Measurements from ENCODE around the gene RBM38.
"Not testable (repeated sequence)": the region's sequence is repeated elsewhere in the genome, so short reads cannot be mapped to it uniquely, and the experiment has no call there.

RBM38 gene

DNA sequence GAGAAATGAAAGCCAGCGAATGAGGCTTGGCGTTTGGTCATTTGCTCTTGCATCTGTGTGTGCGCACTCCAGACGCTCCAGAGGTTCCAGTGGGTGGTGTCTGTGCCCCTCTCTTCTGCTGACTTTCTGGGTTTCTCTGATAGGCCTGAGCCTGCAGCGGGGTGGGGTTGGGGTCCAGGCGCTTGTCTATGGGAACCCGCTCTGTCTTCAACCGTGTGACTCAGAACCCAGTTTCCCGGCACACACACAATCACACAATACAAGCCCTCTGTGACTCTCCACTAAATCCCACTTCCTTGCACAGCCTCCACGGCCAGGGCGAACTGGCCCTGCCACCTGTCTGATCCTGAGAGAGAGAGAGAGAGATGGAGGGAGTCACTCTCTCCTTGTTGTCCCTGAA, 24.6 kb downstream of the RBM38 start:
- TF ChIP-seq, protein P1, sequence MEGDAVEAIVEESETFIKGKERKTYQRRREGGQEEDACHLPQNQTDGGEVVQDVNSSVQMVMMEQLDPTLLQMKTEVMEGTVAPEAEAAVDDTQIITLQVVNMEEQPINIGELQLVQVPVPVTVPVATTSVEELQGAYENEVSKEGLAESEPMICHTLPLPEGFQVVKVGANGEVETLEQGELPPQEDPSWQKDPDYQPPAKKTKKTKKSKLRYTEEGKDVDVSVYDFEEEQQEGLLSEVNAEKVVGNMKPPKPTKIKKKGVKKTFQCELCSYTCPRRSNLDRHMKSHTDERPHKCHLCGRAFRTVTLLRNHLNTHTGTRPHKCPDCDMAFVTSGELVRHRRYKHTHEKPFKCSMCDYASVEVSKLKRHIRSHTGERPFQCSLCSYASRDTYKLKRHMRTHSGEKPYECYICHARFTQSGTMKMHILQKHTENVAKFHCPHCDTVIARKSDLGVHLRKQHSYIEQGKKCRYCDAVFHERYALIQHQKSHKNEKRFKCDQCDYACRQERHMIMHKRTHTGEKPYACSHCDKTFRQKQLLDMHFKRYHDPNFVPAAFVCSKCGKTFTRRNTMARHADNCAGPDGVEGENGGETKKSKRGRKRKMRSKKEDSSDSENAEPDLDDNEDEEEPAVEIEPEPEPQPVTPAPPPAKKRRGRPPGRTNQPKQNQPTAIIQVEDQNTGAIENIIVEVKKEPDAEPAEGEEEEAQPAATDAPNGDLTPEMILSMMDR (IDR thresholded peaks at IDR 0.05; ENCODE audit: low read depth, low read length), result no peak
- H3K36me3 ChIP-seq, result no peaks in the 10 kb centered on the region
- H3K9me3 ChIP-seq (ENCODE audit: severe bottlenecking), result no peaks in the 10 kb centered on the region
- H3K4me3 ChIP-seq (ENCODE audit: low read depth, low read length), result no peak overlapping the region
- no peak for DNase-seq
- H3K27me3 ChIP-seq (ENCODE audit: insufficient read depth, low read depth, severe bottlenecking), result no peaks in the 10 kb centered on the region
- no peak overlapping the region for H3K27ac ChIP-seq

DNA sequence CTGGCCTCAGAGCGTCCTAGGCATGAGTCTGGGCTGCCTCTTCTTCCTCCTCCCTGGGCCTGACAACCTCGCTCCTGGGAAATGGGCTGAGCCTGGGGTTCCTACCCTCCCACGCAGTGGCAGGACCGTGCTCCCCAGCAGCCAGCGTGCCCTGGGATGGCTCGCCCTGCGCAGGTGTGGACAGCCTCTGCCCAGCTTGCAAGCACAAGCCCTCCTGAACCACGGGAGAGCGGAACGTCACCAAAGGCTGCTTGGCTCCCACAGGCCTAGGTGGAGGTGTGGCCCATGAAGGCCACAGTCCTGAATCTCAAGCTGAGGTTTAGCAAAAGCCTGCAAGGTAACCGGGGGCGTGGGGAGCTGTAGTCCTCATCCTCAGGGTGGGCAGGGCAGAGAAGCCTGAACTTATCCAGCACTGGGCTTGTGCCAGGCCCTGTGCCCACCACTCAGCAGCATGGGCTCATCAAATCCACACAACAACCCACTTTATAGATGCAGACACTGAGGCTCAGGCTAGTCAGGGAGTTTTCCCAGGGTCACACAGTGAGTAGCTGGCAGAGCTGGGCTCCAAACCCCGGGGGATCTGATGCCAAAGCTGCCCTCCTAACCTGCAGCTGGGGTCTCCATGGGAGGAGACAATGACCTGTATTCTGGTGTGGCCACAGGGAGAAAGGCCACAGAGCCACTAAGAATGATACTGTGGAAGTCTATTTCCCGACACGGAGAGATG, 25.3 kb downstream of the RBM38 start:
- no peaks in the 10 kb centered on the region for H3K27me3 ChIP-seq (ENCODE audit: insufficient read depth, low read depth, severe bottlenecking)
- no peaks in the 10 kb centered on the region for H3K9me3 ChIP-seq (ENCODE audit: severe bottlenecking)
- H3K36me3 ChIP-seq, result no peaks in the 10 kb centered on the region
- TF ChIP-seq, protein P1 (IDR thresholded peaks at IDR 0.05; ENCODE audit: low read depth, low read length), result no peak
- H3K27ac ChIP-seq, result no peak overlapping the region
- no peak for DNase-seq
- no peak overlapping the region for H3K4me3 ChIP-seq (ENCODE audit: low read depth, low read length)

DNA sequence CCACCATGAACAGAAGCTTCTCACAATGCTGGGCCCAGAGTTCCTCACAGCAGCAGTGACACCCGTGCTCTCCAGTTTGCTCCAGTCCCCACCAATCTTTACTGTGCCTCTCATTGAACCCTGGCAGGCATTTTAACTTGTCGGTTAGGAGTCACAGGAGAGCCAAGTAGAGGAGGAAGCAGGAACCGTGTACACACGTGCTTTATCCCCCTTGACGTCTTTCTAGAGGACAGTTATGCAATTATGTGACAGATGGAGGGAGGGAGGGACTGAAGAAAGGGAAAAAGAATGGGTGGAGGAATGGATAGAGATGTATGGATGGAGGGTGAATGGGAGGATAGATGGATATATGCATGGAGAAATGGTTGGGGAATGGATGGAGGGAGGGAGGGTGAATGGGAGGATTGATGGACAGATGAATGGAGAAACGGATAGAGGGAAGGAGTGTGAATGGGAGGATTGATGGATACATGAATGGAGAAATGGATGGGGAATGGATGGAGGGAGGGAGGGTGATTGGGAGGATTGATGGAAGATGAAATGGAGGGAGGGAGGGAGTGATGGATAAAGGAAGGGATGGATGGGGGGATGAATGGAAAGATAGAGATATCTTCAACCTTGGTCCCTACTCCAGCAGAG, 26.0 kb downstream of the RBM38 start:
- DNase-seq, result no peak

DNA sequence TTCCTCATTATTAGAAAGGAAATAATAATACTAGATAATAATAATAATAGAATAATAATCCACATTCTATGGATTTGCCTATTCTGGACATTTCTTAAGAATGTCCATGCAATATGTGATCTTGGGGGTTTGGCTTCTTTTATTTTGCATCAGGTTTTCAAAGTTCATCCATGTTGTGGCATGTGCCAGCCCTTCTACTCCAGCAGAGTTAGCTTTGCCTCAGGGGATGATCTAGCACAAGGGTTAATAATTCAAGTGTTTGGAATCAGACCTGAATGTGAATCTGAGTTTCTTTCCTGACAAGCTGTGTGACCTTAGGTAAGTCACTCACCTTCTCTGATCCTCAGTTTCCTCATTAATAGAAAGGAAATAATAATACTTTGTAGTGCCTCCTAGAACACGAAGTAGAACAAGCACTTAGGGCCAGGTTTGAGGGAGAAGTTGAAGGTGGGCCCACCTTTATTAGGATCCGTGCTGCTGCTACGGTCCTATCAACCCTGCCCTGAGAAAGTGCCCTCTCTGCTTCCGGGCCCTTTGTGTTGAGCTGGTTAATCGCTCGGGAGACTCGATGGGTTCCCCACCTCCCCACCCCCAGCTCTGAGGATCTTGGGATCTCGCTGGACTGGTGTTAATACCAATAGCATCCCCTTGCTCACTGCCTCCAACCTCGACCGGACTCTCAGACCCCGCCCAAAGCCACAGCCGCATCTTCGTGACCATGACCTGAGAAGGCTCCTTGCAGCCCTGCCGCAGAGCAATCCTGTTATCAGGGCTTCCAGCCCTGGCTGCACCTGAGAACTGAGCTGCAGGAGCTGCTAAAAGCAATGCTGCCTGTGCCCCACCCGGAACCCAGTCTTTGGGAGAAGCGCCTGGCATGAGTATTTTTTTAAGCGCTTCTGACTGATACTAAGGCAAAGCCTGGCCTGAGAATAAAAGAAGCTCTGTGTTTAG, 26.9 kb downstream of the RBM38 start:
- peak; percentile 31 for DNase-seq
- Histone ChIP-seq H3K36me3 (no peaks in the 10 kb centered on the region), H3K27me3 (ENCODE audit: insufficient read depth, low read depth, severe bottlenecking) (no peaks in the 10 kb centered on the region), H3K4me3 (ENCODE audit: low read depth, low read length) (no peak overlapping the region), H3K9me3 (ENCODE audit: severe bottlenecking) (no peaks in the 10 kb centered on the region), H3K27ac (no peak overlapping the region)
- TF ChIP-seq, protein P1 (IDR thresholded peaks at IDR 0.05; ENCODE audit: low read depth, low read length), result no peak

More for the DNA sequence above, 26.0 kb downstream of the RBM38 start:
- TF ChIP-seq, protein P1 (IDR thresholded peaks at IDR 0.05; ENCODE audit: low read depth, low read length), result no peak
- H3K36me3 ChIP-seq, result no peaks in the 10 kb centered on the region
- H3K27me3 ChIP-seq (ENCODE audit: insufficient read depth, low read depth, severe bottlenecking), result no peaks in the 10 kb centered on the region
- no peak overlapping the region for H3K27ac ChIP-seq
- H3K4me3 ChIP-seq (ENCODE audit: low read depth, low read length), result no peak overlapping the region
- H3K9me3 ChIP-seq (ENCODE audit: severe bottlenecking), result no peaks in the 10 kb centered on the region

DNA sequence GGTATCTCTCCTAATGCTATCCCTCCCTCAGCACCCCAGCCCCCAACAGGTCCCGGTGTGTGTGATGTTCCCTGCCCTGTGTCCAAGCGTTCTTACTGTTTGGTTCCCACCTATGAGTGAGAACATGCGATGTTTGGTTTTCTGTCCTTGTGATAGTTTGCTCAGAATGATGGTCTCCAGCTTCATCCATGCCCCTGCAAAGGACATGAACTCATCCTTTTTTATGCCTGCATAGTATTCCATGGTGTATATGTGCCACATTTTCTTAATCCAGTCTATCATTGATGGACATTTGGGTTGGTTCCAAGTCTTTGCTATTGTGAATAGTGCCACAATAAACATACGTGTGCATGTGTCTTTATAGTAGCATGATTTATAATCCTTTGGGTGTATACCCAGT, 28.3 kb downstream of the RBM38 start:
- H3K27ac ChIP-seq; H3K4me3 ChIP-seq (ENCODE audit: low read depth, low read length); H3K27me3 ChIP-seq (ENCODE audit: insufficient read depth, low read depth, severe bottlenecking); DNase-seq; H3K36me3 ChIP-seq; H3K9me3 ChIP-seq (ENCODE audit: severe bottlenecking): not testable (repeated sequence)
